SH-SY5Y (cell line): ENCODE data around the gene PSD2.

Experiments
- GATA2 ChIP-seq: IDR thresholded peaks from 2 replicates; pipeline ENCODE4 v1.6.1; 2011; ENCODE audit warnings: mild to moderate bottlenecking, low read depth, low read length
- GATA3 ChIP-seq: IDR thresholded peaks from 2 replicates; pipeline ENCODE4 v1.6.1; 2011; ENCODE audit warnings: low read depth, mild to moderate bottlenecking, low read length, moderate library complexity

- TF ChIP-seq GATA3 (no peak), GATA2 (no peak)
These were observed 82.5 kb downstream of the PSD2 start for GRCh38 chr5:139878093-139878492.
